GM12878 (cell line): ENCODE measurements around the gene FAM227A. TPM values are rescaled to one million over a fixed set of nuclear protein-coding genes. Genes with fewer than 3 reads are reported as not detected.

Experiments used
- ATAC-seq: fragments of 200-7000 bp; cut with Tn5 transposase; 3 replicates; pipeline ENCODE4 v1.9.1; 2020; ENCODE audit warnings: mild to moderate bottlenecking, moderate library complexity
- BruUV-seq: library from RNA; stranded (reverse); fragments of 400-500 nt; replicated peaks from 2 replicates; lab custom pipeline; 2021; lab: Mats Ljungman, UMichigan
- CTCF ChIA-PET: fragments of 300-600 bp; sonication (Branson Sonifier 250); formaldehyde crosslinking; extraction: SDS; loops from one replicate; lab custom pipeline; 2021; ENCODE audit warnings: inconsistent platforms; lab: Yijun Ruan, JAX
- POLR2A ChIA-PET: fragments of 350-600 bp; formaldehyde crosslinking; extraction: SDS; loops from one replicate; lab custom pipeline; 2021; ENCODE audit warnings: inconsistent platforms; lab: Charles Lee
- RAD21 ChIA-PET: fragments of 300-600 bp; sonication (Branson Sonifier 250); formaldehyde crosslinking; loops from one replicate; lab custom pipeline; 2023; ENCODE audit warnings: antibody characterized with exemption; ENCODE audit not compliant: unreplicated experiment; lab: Charles Lee
- SMC1A ChIA-PET: fragments of 300-600 bp; sonication (Branson Sonifier 250); formaldehyde crosslinking; loops from one replicate; lab custom pipeline; 2023; ENCODE audit not compliant: unreplicated experiment, uncharacterized antibody; lab: Charles Lee
- DNase-seq: peaks from one replicate; pipeline ENCODE4 v3.0.0-alpha.2; 2011; ENCODE audit warnings: low read depth, low spot score
- FAIRE-seq: peaks from 3 replicates; lab custom pipeline; 2011; peaks lifted over from hg19 to GRCh38; lab: Jason Lieb, UNC
- H2AFZ ChIP-seq: 2 replicates; pipeline ENCODE4 v1.6.0; 2011; ENCODE audit warnings: low read depth, low read length, control low read depth; ENCODE audit not compliant: control insufficient read depth
- H3K27ac ChIP-seq: 2 replicates; pipeline ENCODE4 v1.5.1; 2011; ENCODE audit warnings: control low read depth; ENCODE audit not compliant: control insufficient read depth, insufficient read depth
- H3K27me3 ChIP-seq, 2 experiments: replicated peaks in 1 of 2; 2 replicates each; pipeline versions ENCODE4 v1.6.0 to v1.6.1; 2011; ENCODE audit warnings: low read length in 1 of 2; ENCODE audit not compliant: control insufficient read depth in 2 of 2, insufficient read depth in 2 of 2
- H3K36me3 ChIP-seq, 2 experiments: 2 replicates each; pipeline ENCODE4 v1.5.1; 2011; ENCODE audit warnings: low read length in 1 of 2; ENCODE audit not compliant: control insufficient read depth in 2 of 2, insufficient read depth in 2 of 2
- H3K4me1 ChIP-seq: 2 replicates; pipeline ENCODE4 v1.6.1; 2011; ENCODE audit warnings: mild to moderate bottlenecking, low read length, moderate library complexity, mixed read lengths; ENCODE audit not compliant: control insufficient read depth, insufficient read depth
- H3K4me2 ChIP-seq: 2 replicates; pipeline ENCODE4 v1.6.0; 2011; ENCODE audit warnings: control low read depth; ENCODE audit not compliant: control insufficient read depth, insufficient read depth
- H3K4me3 ChIP-seq: fragments of 200-600 bp; sonication (generic); 2 replicates; pipeline ENCODE4 v1.5.1; 2016
- H3K79me2 ChIP-seq: 2 replicates; pipeline ENCODE4 v1.6.0; 2011; ENCODE audit warnings: low read length; ENCODE audit not compliant: control insufficient read depth, insufficient read depth
- H3K9ac ChIP-seq: 2 replicates; pipeline ENCODE4 v1.8.0; 2011; ENCODE audit warnings: low read length, control low read depth, mixed read lengths; ENCODE audit not compliant: control insufficient read depth, insufficient read depth
- H3K9me3 ChIP-seq: replicated peaks from 3 replicates; pipeline ENCODE4 v1.5.1; 2011; ENCODE audit warnings: mild to moderate bottlenecking, low read length; ENCODE audit not compliant: control insufficient read depth, insufficient read depth
- H4K20me1 ChIP-seq: 2 replicates; pipeline ENCODE4 v1.6.0; 2011; ENCODE audit not compliant: control insufficient read depth, insufficient read depth
- CBFB ChIP-seq: IDR thresholded peaks from 2 replicates; pipeline ENCODE4 v1.6.1; 2016; ENCODE audit warnings: antibody characterized with exemption, low read depth
- CHD4 ChIP-seq: fragments of 200-600 bp; sonication (generic); IDR thresholded peaks from 2 replicates; pipeline ENCODE4 v1.6.1; 2016; ENCODE audit warnings: mild to moderate bottlenecking
- CREB1 ChIP-seq: IDR thresholded peaks from 2 replicates; pipeline ENCODE4 v1.6.1; 2012; ENCODE audit warnings: low read depth, mild to moderate bottlenecking, inconsistent platforms
- CREM ChIP-seq: IDR thresholded peaks from 2 replicates; pipeline ENCODE4 v1.6.1; 2014; ENCODE audit warnings: antibody characterized with exemption, low read depth
- ETV6 ChIP-seq, 2 experiments: fragments of 450-650 bp in 1 of 2; IDR thresholded peaks in 1 of 2; conservative IDR thresholded peaks in 1 of 2; 2 replicates each; pipeline ENCODE4 v1.6.1; 2014; ENCODE audit warnings: antibody characterized with exemption in 1 of 2, borderline replicate concordance in 1 of 2, low read depth in 1 of 2, mild to moderate bottlenecking in 1 of 2, moderate library complexity in 1 of 2
- JUNB ChIP-seq: IDR thresholded peaks from 2 replicates; pipeline ENCODE4 v1.6.1; 2016; ENCODE audit warnings: antibody characterized with exemption, mild to moderate bottlenecking
- JUND ChIP-seq: IDR thresholded peaks from 2 replicates; pipeline ENCODE4 v1.6.1; 2012; ENCODE audit warnings: low read depth, mild to moderate bottlenecking, low read length, improper control_type of control experiment, moderate library complexity
- MTA3 ChIP-seq: IDR thresholded peaks from 2 replicates; pipeline ENCODE4 v1.6.1; 2012; ENCODE audit warnings: low read length, inconsistent platforms, borderline replicate concordance
- NBN ChIP-seq: fragments of 450-650 bp; IDR thresholded peaks from 2 replicates; pipeline ENCODE4 v1.6.1; 2016
- RBBP5 ChIP-seq: fragments of 200-600 bp; sonication (generic); conservative IDR thresholded peaks from 2 replicates; pipeline ENCODE4 v1.6.1; 2016
- SIN3A ChIP-seq: IDR thresholded peaks from 2 replicates; pipeline ENCODE4 v1.6.1; 2012; ENCODE audit warnings: low read depth, low read length, improper control_type of control experiment
- SREBF2 ChIP-seq: IDR thresholded peaks from 2 replicates; pipeline ENCODE4 v1.6.1; 2012; ENCODE audit warnings: mild to moderate bottlenecking, low read length
- SRF ChIP-seq, 2 experiments: IDR thresholded peaks; 2 replicates each; pipeline ENCODE4 v1.6.1; 2011; ENCODE audit warnings: low read depth in 2 of 2, low read length in 2 of 2, mild to moderate bottlenecking in 1 of 2, moderate library complexity in 1 of 2
- ZNF384 ChIP-seq: IDR thresholded peaks from 2 replicates; pipeline ENCODE4 v1.6.1; 2012; ENCODE audit warnings: low read depth, mild to moderate bottlenecking, low read length, improper control_type of control experiment, borderline replicate concordance
- ZNF622 ChIP-seq: fragments of 450-650 bp; IDR thresholded peaks from 2 replicates; pipeline ENCODE4 v1.6.1; 2017; ENCODE audit warnings: mild to moderate bottlenecking, inconsistent platforms
- WGBS: methylation state at CpG from one replicate; pipeline ENCODE4 v1.1.6; 2016; ENCODE audit warnings: low lambda C conversion rate; ENCODE audit not compliant: insufficient replicate concordance, insufficient coverage; ENCODE audit errors: missing lambda C conversion rate; 5-methylcytosine and 5-hydroxymethylcytosine counted together
- in situ Hi-C: fragments of 300-500 bp; cut with MboI; formaldehyde crosslinking; loops from 9 replicates; pipeline ENCODE4 v1.14.3; 2018; ENCODE audit warnings: mixed read lengths
- intact Hi-C: fragments of 100-400 bp; cut with micrococcal nuclease; formaldehyde crosslinking; loops from one replicate; pipeline ENCODE4 v1.14.2; 2022; ENCODE audit not compliant: unreplicated experiment
- polyA plus RNA-seq, 11 experiments: library from polyadenylated mRNA; depleted of rRNA in 4 of 11; unstranded in 6 of 11; stranded (reverse) in 5 of 11; fragments of >200 nt; fragmentation: Nextera tagmentation in 4 of 11; fragmentation: Illumina TruSeq in 1 of 11; extraction: Ambion mirVana in 4 of 11; extraction: Trizol in 1 of 11; gene quantifications; 1 replicate in 1 of 11; 2 replicates in 10 of 11; pipeline versions ENCODE4 v1.2.1 to v1.2.3, GENCODE V29; 2011 to 2016; ENCODE audit warnings: inconsistent platforms in 2 of 11, missing spikeins in 2 of 11, low read depth in 1 of 11
- total RNA-seq, 4 experiments: library from RNA; depleted of rRNA in 3 of 4; stranded (reverse); fragments of >200 nt in 3 of 4; fragmentation: Illumina TruSeq in 1 of 4; extraction: Trizol in 1 of 4; gene quantifications; 2 replicates each; pipeline versions ENCODE4 v1.2.1 to v1.2.3, GENCODE V29; 2013 to 2021
- TF ChIP-seq, protein P1 (sequence below): fragments of 450-650 bp; IDR thresholded peaks from 2 replicates; pipeline ENCODE4 v1.6.1; 2017; ENCODE audit warnings: mild to moderate bottlenecking, moderate library complexity
- TF ChIP-seq, protein P2 (sequence below): fragments of 450-650 bp; IDR thresholded peaks from 2 replicates; pipeline ENCODE4 v1.6.1; 2017; ENCODE audit warnings: low read depth, mild to moderate bottlenecking, moderate library complexity

The FAM227A gene
- total and polyA plus RNA-seq, 10 of the 15 experiments (the other 5 are each of a cell fraction or from before 2014, with no cell fraction given): 0.02 to 0.59 (median 0.25) TPM

DNA sequence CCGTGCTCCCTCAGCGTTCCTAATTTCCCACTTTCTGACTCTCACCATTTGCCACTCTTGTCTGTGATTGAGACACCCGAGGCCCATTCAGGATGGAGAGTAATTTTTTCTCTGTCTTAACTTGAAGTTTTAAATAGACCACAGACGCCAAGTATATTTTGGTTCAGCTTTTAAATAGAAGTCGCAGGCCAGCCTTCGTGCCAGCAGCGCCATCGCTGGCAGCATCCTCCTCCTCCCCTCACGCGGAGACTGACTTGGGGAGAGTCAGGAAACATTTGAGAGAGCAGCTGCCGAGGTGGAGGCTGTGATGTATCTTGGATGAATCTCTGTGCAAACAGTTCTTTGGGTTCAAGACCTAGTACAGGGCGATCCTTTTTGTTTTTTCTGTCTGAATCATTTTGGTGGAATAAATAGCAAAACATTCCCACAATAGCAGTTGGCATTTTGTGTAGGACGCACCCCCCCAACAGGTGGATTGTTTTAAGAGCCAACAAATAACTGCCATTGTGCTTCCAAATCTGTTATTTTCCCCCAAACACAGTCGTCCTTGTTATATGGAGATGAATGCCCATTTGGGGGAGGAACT, 85.3 kb downstream of the FAM227A start:
- ATAC-seq (peak; percentile 47), FAIRE-seq (no peak), DNase-seq (no peak)
- BruUV-seq: TSS peak; percentile 94
- intact Hi-C loops (loop anchor here (1.0 to 10.0 kb wide), 5 partner anchors 66 to 514 kb away; partner anchors contain the start of gene PICK1), in situ Hi-C loops (loop anchor here (5.0 kb wide), 1 partner anchor 519 kb away; no protein-coding TSS in a partner anchor)
- H3K4me3 ChIP-seq: peak overlapping the region; percentile 74
- H3K4me1 ChIP-seq: peaks cover 7% of the 10 kb centered on the region; the same call in 1 of the 2 replicates
- H3K79me2 ChIP-seq: no peaks in the 10 kb centered on the region
- H3K4me2 ChIP-seq: peak overlapping the region; percentile 96
- RAD21 ChIA-PET: interaction anchor here (0.7 to 4.9 kb wide), 8 partner anchors 68 to 518 kb away, joined by 3 to 49 read pairs (median 3); no protein-coding TSS in a partner anchor
- no peaks in the 10 kb centered on the region for H3K9me3 ChIP-seq
- H2AFZ ChIP-seq: peak overlapping the region; percentile 97
- no peaks in the 10 kb centered on the region for H4K20me1 ChIP-seq
- under 1% methylated on average over 14 of the region's 14 CpGs for WGBS
- no peaks in the 10 kb centered on the region for H3K27me3 ChIP-seq
- H3K27ac ChIP-seq: peak overlapping the region; percentile 53; the same call in 1 of the 2 replicates
- H3K9ac ChIP-seq: peak overlapping the region; percentile 59
- SMC1A ChIA-PET: interaction anchor here (0.7 to 2.9 kb wide), 9 partner anchors 29 to 518 kb away, joined by 3 to 22 read pairs (median 3); no protein-coding TSS in a partner anchor
- CTCF ChIA-PET: interaction anchor here (1.0 to 5.3 kb wide), 12 partner anchors 9 to 517 kb away, joined by 3 to 75 read pairs (median 5); partner anchors contain the start of gene PICK1
- no peaks in the 10 kb centered on the region for H3K36me3 ChIP-seq
- POLR2A ChIA-PET: interaction anchor here (0.6 to 2.1 kb wide), 5 partner anchors 25 to 519 kb away, joined by 3 to 5 read pairs (median 3); no protein-coding TSS in a partner anchor
- TF ChIP-seq CBFB (no peak), ZNF622 (no peak), NBN (0 out of 2 replicates have a peak, but pooled peaks have one; percentile 22), CREM (no peak), MTA3 (no peak), JUND (no peak), RBBP5 (no peak), ETV6 (conservative IDR thresholded peaks at IDR 0.05 in 1 of 2, IDR thresholded peaks at IDR 0.05 in 1 of 2; ENCODE audit: borderline replicate concordance in 1 of 2, low read depth in 1 of 2) (no peak), CREB1 (no peak), SIN3A (no peak), ZNF384 (no peak), SREBF2 (no peak), JUNB (no peak), SRF (IDR thresholded peaks at IDR 0.05; ENCODE audit: low read depth in 2 of 2, low read length in 2 of 2) (no peak), CHD4 (no peak)
- TF ChIP-seq, protein P1, sequence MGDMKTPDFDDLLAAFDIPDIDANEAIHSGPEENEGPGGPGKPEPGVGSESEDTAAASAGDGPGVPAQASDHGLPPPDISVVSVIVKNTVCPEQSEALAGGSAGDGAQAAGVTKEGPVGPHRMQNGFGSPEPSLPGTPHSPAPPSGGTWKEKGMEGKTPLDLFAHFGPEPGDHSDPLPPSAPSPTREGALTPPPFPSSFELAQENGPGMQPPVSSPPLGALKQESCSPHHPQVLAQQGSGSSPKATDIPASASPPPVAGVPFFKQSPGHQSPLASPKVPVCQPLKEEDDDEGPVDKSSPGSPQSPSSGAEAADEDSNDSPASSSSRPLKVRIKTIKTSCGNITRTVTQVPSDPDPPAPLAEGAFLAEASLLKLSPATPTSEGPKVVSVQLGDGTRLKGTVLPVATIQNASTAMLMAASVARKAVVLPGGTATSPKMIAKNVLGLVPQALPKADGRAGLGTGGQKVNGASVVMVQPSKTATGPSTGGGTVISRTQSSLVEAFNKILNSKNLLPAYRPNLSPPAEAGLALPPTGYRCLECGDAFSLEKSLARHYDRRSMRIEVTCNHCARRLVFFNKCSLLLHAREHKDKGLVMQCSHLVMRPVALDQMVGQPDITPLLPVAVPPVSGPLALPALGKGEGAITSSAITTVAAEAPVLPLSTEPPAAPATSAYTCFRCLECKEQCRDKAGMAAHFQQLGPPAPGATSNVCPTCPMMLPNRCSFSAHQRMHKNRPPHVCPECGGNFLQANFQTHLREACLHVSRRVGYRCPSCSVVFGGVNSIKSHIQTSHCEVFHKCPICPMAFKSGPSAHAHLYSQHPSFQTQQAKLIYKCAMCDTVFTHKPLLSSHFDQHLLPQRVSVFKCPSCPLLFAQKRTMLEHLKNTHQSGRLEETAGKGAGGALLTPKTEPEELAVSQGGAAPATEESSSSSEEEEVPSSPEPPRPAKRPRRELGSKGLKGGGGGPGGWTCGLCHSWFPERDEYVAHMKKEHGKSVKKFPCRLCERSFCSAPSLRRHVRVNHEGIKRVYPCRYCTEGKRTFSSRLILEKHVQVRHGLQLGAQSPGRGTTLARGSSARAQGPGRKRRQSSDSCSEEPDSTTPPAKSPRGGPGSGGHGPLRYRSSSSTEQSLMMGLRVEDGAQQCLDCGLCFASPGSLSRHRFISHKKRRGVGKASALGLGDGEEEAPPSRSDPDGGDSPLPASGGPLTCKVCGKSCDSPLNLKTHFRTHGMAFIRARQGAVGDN: no peak
- TF ChIP-seq, protein P2, sequence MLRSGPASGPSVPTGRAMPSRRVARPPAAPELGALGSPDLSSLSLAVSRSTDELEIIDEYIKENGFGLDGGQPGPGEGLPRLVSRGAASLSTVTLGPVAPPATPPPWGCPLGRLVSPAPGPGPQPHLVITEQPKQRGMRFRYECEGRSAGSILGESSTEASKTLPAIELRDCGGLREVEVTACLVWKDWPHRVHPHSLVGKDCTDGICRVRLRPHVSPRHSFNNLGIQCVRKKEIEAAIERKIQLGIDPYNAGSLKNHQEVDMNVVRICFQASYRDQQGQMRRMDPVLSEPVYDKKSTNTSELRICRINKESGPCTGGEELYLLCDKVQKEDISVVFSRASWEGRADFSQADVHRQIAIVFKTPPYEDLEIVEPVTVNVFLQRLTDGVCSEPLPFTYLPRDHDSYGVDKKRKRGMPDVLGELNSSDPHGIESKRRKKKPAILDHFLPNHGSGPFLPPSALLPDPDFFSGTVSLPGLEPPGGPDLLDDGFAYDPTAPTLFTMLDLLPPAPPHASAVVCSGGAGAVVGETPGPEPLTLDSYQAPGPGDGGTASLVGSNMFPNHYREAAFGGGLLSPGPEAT: 0 out of 2 replicates have a peak, but pooled peaks have one; percentile 14
